AG04450 (cell line): ENCODE data around the gene TTC7B. TPM values are rescaled to one million over a fixed set of nuclear protein-coding genes. Genes with fewer than 3 reads are reported as not detected.

Experiments used
- CTCF ChIA-PET: fragments of 300-600, 350-600 bp; formaldehyde crosslinking; extraction: SDS; loops from one replicate; lab custom pipeline; 2022; ENCODE audit warnings: antibody characterized with exemption, inconsistent platforms; lab: Charles Lee
- POLR2A ChIA-PET: fragments of 350-600 bp; formaldehyde crosslinking; extraction: SDS; loops from one replicate; lab custom pipeline; 2021; ENCODE audit warnings: antibody characterized with exemption, inconsistent platforms; lab: Yijun Ruan, JAX
- DNase-seq: peaks from one replicate; pipeline ENCODE4 v3.0.0-alpha.2; 2011; ENCODE audit warnings: low read depth, low spot score
- H3K27ac ChIP-seq: one replicate; pipeline ENCODE4 v1.5.1; 2012; ENCODE audit warnings: low read depth, low read length, control low read depth
- H3K27me3 ChIP-seq: one replicate; pipeline ENCODE4 v1.6.0; 2012; ENCODE audit warnings: low read length; ENCODE audit not compliant: control insufficient read depth, insufficient read depth
- H3K4me3 ChIP-seq: 2 replicates; pipeline ENCODE4 v1.5.1; 2011; ENCODE audit warnings: mild to moderate bottlenecking, low read depth, low read length, control low read depth
- H3K9me3 ChIP-seq: 2 replicates; pipeline ENCODE4 v1.5.1; 2012; ENCODE audit warnings: low read length; ENCODE audit not compliant: control insufficient read depth, insufficient read depth
- polyA plus RNA-seq: library from polyadenylated mRNA; depleted of rRNA; stranded (reverse); fragments of >200 nt; gene quantifications from 2 replicates; pipeline ENCODE4 v1.2.3, GENCODE V29; 2011
- TF ChIP-seq, protein P1 (sequence below): IDR thresholded peaks from 2 replicates; pipeline ENCODE4 v1.5.1; 2011; ENCODE audit warnings: low read depth, low read length, control low read depth, inconsistent platforms

Gene TTC7B
- polyA plus RNA-seq, 1 experiment: 36.0 TPM

DNA sequence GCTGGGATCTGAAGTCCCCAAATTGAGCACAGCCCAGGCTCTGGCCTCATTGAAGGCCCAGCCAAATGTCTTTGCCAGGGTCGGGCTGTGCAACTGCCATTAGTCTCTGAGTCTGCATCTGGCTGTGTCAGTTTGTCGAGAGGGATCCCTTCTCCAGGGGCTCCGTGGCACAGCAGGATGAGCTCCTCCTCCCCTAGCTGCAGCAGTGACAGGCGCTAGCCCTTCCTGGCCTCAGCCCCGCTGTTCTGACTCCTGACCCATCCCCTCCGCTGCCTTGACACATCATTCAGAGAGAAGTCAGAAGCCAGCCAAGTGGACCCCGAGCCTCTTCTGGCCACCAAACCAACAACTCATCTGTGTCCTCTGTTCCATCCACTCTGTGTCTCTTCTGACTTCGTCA is 231.1 kb downstream of the TTC7B start:
- no peaks in the 10 kb centered on the region for H3K27me3 ChIP-seq
- TF ChIP-seq, protein P1, sequence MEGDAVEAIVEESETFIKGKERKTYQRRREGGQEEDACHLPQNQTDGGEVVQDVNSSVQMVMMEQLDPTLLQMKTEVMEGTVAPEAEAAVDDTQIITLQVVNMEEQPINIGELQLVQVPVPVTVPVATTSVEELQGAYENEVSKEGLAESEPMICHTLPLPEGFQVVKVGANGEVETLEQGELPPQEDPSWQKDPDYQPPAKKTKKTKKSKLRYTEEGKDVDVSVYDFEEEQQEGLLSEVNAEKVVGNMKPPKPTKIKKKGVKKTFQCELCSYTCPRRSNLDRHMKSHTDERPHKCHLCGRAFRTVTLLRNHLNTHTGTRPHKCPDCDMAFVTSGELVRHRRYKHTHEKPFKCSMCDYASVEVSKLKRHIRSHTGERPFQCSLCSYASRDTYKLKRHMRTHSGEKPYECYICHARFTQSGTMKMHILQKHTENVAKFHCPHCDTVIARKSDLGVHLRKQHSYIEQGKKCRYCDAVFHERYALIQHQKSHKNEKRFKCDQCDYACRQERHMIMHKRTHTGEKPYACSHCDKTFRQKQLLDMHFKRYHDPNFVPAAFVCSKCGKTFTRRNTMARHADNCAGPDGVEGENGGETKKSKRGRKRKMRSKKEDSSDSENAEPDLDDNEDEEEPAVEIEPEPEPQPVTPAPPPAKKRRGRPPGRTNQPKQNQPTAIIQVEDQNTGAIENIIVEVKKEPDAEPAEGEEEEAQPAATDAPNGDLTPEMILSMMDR: no peak
- H3K27ac ChIP-seq: no peak overlapping the region
- CTCF ChIA-PET: no interaction called here
- DNase-seq: no peak
- no peak overlapping the region for H3K4me3 ChIP-seq
- POLR2A ChIA-PET: no interaction called here
- H3K9me3 ChIP-seq: no peaks in the 10 kb centered on the region

DNA sequence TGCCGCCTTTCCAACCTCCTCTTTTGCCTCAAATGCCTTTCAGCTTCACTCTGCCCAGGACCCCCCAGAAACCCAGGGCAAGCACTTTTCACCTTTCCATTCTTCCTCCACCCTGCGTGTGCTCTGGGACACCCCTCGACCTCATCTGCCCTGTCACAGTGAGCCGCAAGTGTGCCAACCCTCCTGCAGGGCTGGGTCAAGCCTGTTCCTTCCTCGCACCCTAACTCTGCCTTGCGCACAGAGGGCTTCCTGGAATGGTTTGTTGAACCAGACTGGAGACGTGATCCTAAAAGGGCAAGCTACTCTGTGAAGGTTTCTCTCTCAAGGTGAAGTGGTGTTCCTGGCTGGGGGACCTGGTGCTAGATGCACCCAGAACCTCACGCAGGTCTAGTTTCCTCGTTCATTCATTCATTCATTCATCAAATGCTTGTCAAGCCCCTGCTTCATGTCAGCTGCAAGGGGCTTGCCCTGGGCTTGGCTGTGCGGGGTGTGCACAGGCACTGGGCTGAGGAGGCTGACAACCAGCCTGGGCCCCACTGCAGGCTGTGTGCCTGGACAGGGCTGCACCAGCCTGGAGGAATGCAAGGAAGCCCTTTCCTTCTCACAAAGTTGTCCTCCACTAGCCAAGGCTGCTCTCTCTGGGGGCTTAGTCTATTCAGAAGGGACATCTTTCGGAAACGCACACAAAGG is 232.2 kb downstream of the TTC7B start:
- no peak for DNase-seq
- TF ChIP-seq, protein P1: no peak
- H3K9me3 ChIP-seq: no peaks in the 10 kb centered on the region
- H3K27me3 ChIP-seq: no peaks in the 10 kb centered on the region
- POLR2A ChIA-PET: no interaction called here
- no peak overlapping the region for H3K4me3 ChIP-seq
- H3K27ac ChIP-seq: no peak overlapping the region
- CTCF ChIA-PET: no interaction called here

DNA sequence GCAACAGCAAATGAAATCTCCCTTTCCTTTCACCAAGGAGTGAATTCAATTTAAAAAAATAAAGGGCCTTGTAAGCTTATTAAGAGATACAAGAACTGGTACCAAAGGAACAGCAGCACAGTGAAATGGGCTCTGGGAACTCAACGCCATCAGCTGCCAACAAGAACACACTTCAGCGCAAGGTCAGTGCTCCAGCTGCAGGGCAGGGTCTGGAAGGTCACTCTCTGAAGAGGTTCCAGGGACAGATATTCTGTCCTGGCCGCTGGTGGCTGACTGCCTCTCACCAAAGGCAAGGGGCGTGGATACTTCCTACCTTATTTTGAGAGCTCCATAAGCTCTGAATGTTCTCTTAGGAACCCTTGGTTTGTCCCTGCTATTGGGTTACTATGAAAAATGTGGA is 232.8 kb downstream of the TTC7B start:
- Histone ChIP-seq H3K4me3 (no peak overlapping the region), H3K27me3 (no peaks in the 10 kb centered on the region), H3K9me3 (no peaks in the 10 kb centered on the region), H3K27ac (no peak overlapping the region)
- TF ChIP-seq, protein P1: no peak
- DNase-seq: no peak
- ChIA-PET POLR2A (no interaction called here), CTCF (no interaction called here)

DNA sequence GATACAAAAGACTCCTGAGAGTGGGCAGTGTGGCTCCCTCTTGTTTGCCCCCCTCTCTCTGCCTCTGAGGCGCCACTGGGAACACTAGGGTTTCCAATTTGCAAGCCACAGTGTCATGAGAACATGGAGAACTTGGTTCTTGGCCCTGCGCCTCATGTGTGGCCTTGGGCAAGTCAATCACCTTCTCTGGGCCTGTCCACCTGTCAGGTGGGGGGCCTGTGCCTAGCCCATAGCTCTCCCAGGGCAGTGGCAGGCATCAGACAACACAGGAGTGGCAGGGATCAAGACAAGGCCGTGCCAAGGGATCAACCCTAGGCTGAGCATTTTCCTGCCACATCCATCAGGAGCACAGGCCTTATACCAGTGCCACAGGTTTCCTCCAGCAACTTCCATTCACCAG is 234.1 kb downstream of the TTC7B start:
- ChIA-PET POLR2A (no interaction called here), CTCF (no interaction called here)
- Histone ChIP-seq H3K9me3 (no peaks in the 10 kb centered on the region), H3K4me3 (no peak overlapping the region), H3K27me3 (no peaks in the 10 kb centered on the region), H3K27ac (no peak overlapping the region)
- TF ChIP-seq, protein P1: no peak
- DNase-seq: no peak

DNA sequence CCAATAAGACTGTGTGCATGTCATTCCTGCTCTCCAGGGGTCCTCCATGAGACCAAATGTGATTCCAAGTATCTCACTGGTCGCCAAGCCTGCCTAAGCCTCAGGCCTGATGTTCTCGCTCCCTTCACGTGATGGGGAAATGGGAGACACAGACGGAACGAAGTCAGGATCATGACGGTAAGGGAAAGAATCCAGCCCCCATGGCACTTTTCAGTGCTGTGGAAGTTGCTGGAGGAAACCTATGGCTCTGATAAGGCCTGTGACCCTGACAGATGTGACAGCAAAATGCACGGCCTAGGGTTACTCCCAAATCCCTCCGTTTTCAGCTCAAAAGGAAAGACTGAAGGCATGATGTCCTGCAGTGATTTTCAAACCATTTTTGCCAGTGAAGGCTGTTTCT is 234.5 kb downstream of the TTC7B start:
- H3K4me3 ChIP-seq: no peak overlapping the region
- no peaks in the 10 kb centered on the region for H3K9me3 ChIP-seq
- ChIA-PET POLR2A (no interaction called here), CTCF (no interaction called here)
- DNase-seq: no peak
- no peaks in the 10 kb centered on the region for H3K27me3 ChIP-seq
- no peak overlapping the region for H3K27ac ChIP-seq
- TF ChIP-seq, protein P1: no peak
